Skeletal muscle tissue (tissue), 4 donors: ENCODE measurements around the gene OLIG2. TPM values are rescaled to one million over a fixed set of nuclear protein-coding genes. Genes with fewer than 3 reads are reported as not detected.

Experiments
- H3K27ac ChIP-seq: one replicate; pipeline ENCODE4 v1.7.0; 2013; ENCODE audit warnings: mild to moderate bottlenecking, low read depth, low read length, inconsistent platforms
- H3K27me3 ChIP-seq, 3 donors: one replicate each; pipeline ENCODE4 v1.7.0; 2013; ENCODE audit warnings: low read length in 3 of 3; ENCODE audit not compliant: control insufficient read depth in 3 of 3, insufficient read depth in 3 of 3
- H3K36me3 ChIP-seq, 3 donors: one replicate each; pipeline ENCODE4 v1.7.0; 2013; ENCODE audit warnings: low read length in 3 of 3; ENCODE audit not compliant: control insufficient read depth in 3 of 3, insufficient read depth in 3 of 3
- H3K4me1 ChIP-seq, 3 donors: one replicate each; pipeline ENCODE4 v1.7.0; 2013; ENCODE audit warnings: low read length in 3 of 3, mild to moderate bottlenecking in 3 of 3; ENCODE audit not compliant: control insufficient read depth in 3 of 3, insufficient read depth in 3 of 3
- H3K4me3 ChIP-seq, 3 donors: one replicate each; pipeline ENCODE4 v1.7.0; 2013; ENCODE audit warnings: low read length in 3 of 3
- H3K9ac ChIP-seq, 3 donors: one replicate each; pipeline ENCODE4 v1.7.0; 2013; ENCODE audit warnings: low read length in 3 of 3, mild to moderate bottlenecking in 3 of 3, moderate library complexity in 2 of 3, low read depth in 1 of 3
- H3K9me3 ChIP-seq, 3 donors: one replicate each; pipeline ENCODE4 v1.7.0; 2013; ENCODE audit warnings: low read length in 3 of 3; ENCODE audit not compliant: control insufficient read depth in 3 of 3
- total RNA-seq: library from RNA; depleted of rRNA; stranded (reverse); fragments of >200 nt; gene quantifications from one replicate; pipeline ENCODE4 v1.2.3, GENCODE V29; 2014
- donor health status: Osteomylitis.

Gene OLIG2
- total RNA-seq, 1 donor from 2014 or later, result not detected

- peaks cover 61 to 79% (median 61%) of the 10 kb centered on the region in 3 donors for H3K27me3 ChIP-seq
- H3K36me3 ChIP-seq, result no peaks in the 10 kb centered on the region
- no peak overlapping the region for H3K9ac ChIP-seq
- peaks cover 17 to 19% (median 18%) of the 10 kb centered on the region in 3 donors for H3K4me1 ChIP-seq
- no peaks in the 10 kb centered on the region for H3K9me3 ChIP-seq
- no peak overlapping the region for H3K27ac ChIP-seq
- H3K4me3 ChIP-seq, result no peak overlapping the region
These were observed 6.2 kb upstream of the OLIG2 start for GRCh38 chr21:33019516-33019884.

- no peaks in the 10 kb centered on the region for H3K36me3 ChIP-seq
- H3K4me3 ChIP-seq, result peak overlapping the region in 2 of 3 donors; percentile 9 to 29
- peaks cover 17 to 21% (median 18%) of the 10 kb centered on the region in 3 donors for H3K4me1 ChIP-seq
- H3K27ac ChIP-seq, result no peak overlapping the region
- no peaks in the 10 kb centered on the region for H3K9me3 ChIP-seq
- no peak overlapping the region for H3K9ac ChIP-seq
- peaks cover 65 to 82% (median 66%) of the 10 kb centered on the region in 3 donors for H3K27me3 ChIP-seq
These were observed 5.7 kb upstream of the OLIG2 start for GRCh38 chr21:33019885-33020557.

- Histone ChIP-seq H3K4me1 (peaks cover 17 to 21% (median 18%) of the 10 kb centered on the region in 3 donors), H3K36me3 (no peaks in the 10 kb centered on the region), H3K27ac (no peak overlapping the region), H3K4me3 (peak overlapping the region in 1 of 3 donors; percentile 9), H3K9me3 (no peaks in the 10 kb centered on the region), H3K27me3 (peaks cover 71 to 86% (median 72%) of the 10 kb centered on the region in 3 donors), H3K9ac (no peak overlapping the region)
These were observed 5.1 kb upstream of the OLIG2 start for GRCh38 chr21:33020558-33021100.

GRCh38 chr21:33021150-33021549 is 4.6 kb upstream of the OLIG2 start:
- H3K4me3 ChIP-seq, result no peak overlapping the region
- peaks cover 75 to 89% (median 76%) of the 10 kb centered on the region in 3 donors for H3K27me3 ChIP-seq
- H3K27ac ChIP-seq, result no peak overlapping the region
- no peak overlapping the region for H3K9ac ChIP-seq
- no peaks in the 10 kb centered on the region for H3K9me3 ChIP-seq
- H3K4me1 ChIP-seq, result peaks cover 20 to 27% (median 23%) of the 10 kb centered on the region in 3 donors
- H3K36me3 ChIP-seq, result no peaks in the 10 kb centered on the region

GRCh38 chr21:33021667-33022066 is 4.1 kb upstream of the OLIG2 start:
- Histone ChIP-seq H3K4me1 (peaks cover 20 to 31% (median 24%) of the 10 kb centered on the region in 3 donors), H3K36me3 (no peaks in the 10 kb centered on the region), H3K27me3 (peaks cover 80 to 92% (median 81%) of the 10 kb centered on the region in 3 donors), H3K9me3 (no peaks in the 10 kb centered on the region), H3K9ac (no peak overlapping the region), H3K4me3 (no peak overlapping the region), H3K27ac (no peak overlapping the region)

- Histone ChIP-seq H3K9me3 (no peaks in the 10 kb centered on the region), H3K27me3 (peaks cover 87 to 96% (median 88%) of the 10 kb centered on the region in 3 donors), H3K4me3 (peak overlapping the region in 2 of 3 donors; percentile 5 to 48), H3K36me3 (no peaks in the 10 kb centered on the region), H3K4me1 (peaks cover 20 to 35% (median 29%) of the 10 kb centered on the region in 3 donors), H3K9ac (no peak overlapping the region), H3K27ac (no peak overlapping the region)
These were observed 3.3 kb upstream of the OLIG2 start for GRCh38 chr21:33022489-33022827.

GRCh38 chr21:33022828-33023573 is 2.7 kb upstream of the OLIG2 start:
- no peaks in the 10 kb centered on the region for H3K36me3 ChIP-seq
- H3K4me3 ChIP-seq, result peak overlapping the region; percentile 36 to 49 (median 48)
- no peak overlapping the region for H3K9ac ChIP-seq
- H3K27ac ChIP-seq, result no peak overlapping the region
- H3K9me3 ChIP-seq, result no peaks in the 10 kb centered on the region
- peaks cover 86 to 97% (median 93%) of the 10 kb centered on the region in 3 donors for H3K27me3 ChIP-seq
- peaks cover 20 to 35% (median 29%) of the 10 kb centered on the region in 3 donors for H3K4me1 ChIP-seq

- Histone ChIP-seq H3K36me3 (no peaks in the 10 kb centered on the region), H3K27ac (no peak overlapping the region), H3K27me3 (peaks cover 85 to 99% (median 96%) of the 10 kb centered on the region in 3 donors), H3K9ac (peak overlapping the region in 1 of 3 donors; percentile 8), H3K9me3 (no peaks in the 10 kb centered on the region), H3K4me3 (peak overlapping the region in 2 of 3 donors; percentile 36 to 49), H3K4me1 (peaks cover 20 to 35% (median 29%) of the 10 kb centered on the region in 3 donors)
These were observed 2.0 kb upstream of the OLIG2 start for GRCh38 chr21:33023574-33024200.

GRCh38 chr21:33024201-33025103 is 1.3 kb upstream of the OLIG2 start:
- no peak overlapping the region for H3K4me3 ChIP-seq
- H3K36me3 ChIP-seq, result no peaks in the 10 kb centered on the region
- H3K9me3 ChIP-seq, result no peaks in the 10 kb centered on the region
- no peak overlapping the region for H3K27ac ChIP-seq
- peaks cover 20 to 35% (median 29%) of the 10 kb centered on the region in 3 donors for H3K4me1 ChIP-seq
- no peak overlapping the region for H3K9ac ChIP-seq
- H3K27me3 ChIP-seq, result peaks cover 88 to 99% (median 97%) of the 10 kb centered on the region in 3 donors
